NCI-H2029 treated with DMSO at 0.1 percent for 48 hours (cell line): ENCODE measurements around the gene MEAK7.
"Not testable (repeated sequence)": the region's sequence is repeated elsewhere in the genome, so short reads cannot be mapped to it uniquely, and the experiment has no call there.

Experiments
- DNase-seq: peaks from one replicate; lab custom pipeline; 2025; lab: John Stamatoyannopoulos, UW

MEAK7 gene

DNA sequence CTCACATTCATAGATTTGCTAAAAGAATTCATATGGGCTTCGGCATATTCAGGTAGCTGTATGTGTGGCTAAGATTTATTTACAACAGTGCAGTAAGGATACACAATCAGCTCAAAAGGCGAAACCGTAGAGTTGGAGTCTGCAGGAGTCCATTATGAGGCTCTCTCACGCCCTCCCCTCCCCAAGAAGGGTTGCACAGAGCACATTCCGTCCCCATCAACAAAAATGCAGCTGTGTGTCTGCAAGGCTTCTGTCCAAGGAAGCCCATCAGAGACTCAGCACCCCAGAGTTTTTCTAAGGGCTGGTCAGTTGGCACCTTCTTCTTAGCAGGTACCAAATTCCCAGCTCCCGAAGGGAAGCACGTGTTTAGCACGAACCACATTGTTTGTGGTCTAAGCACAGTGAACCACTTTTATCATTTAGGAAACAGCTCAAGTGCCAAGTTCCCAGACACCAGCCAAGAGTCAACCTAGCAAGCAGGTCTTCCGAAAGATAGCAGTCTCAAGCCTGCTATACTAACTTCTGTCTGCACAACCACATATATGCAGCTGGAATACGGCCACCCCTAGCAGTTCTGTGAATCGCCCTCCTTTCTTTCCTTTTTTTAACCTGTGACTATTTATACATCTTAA lies 28.5 kb upstream of the MEAK7 start:
- DNase-seq: no peak

DNA sequence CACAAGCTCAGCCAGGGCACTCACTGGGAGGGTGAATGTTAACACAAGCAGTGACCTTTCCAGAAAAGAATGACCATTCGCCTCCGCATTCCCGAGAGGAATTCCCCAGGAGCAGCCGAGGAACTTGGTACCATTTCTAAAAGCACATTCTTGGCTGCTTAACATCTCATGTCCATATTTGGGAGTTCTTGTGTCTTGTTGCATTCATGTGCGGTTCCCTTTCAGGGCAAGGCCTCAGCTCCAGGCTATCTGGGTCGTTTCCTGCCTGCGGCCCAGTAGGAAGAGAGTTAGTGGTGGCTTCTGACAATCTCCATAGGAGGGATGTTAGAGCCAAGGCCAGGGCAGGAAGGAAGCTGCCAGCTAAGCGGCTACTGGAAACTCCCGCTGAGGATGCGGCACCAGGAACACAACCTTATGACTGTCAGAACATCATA lies 27.8 kb upstream of the MEAK7 start:
- DNase-seq: no peak

DNA sequence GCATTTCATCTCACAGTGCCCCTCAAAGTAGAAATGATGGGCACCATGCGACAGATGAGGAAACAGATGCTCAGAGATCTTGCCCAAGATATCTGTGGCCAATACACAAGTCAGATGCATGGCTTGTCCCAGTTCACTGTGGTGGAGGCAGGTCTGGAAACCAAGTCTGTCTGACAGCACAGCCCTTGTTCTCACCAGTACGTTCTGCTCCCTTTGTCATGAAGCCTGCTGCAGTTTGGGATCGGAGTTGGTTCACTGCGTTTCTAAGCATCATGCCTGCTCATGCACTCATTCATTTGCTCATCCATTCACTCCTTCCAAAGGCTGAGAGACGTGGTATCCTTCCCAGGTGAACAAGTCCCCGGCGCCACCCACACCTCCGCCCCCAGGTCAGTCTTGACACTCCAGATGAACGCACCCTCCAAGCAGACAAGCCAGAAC lies 27.2 kb upstream of the MEAK7 start:
- no peak for DNase-seq

DNA sequence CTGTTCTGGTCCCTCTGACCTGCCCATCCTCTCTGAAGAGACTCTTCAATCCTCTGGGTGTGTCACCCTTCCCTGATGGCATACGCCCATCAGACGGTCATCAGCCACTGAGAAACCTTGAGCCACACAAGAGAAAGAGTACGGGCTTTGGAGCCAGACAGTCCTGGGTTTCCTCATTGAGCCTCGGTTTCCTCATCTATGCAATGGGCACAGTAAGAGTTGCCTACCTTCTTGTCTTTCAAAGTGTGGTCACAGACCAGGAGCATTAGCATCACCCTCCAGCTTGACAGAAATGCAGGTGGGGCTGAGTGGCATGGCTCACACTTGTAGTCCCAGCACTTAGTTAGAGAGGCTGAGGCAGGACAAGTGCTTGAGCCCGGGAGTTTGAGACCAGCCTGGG lies 26.1 kb upstream of the MEAK7 start:
- no peak for DNase-seq

DNA sequence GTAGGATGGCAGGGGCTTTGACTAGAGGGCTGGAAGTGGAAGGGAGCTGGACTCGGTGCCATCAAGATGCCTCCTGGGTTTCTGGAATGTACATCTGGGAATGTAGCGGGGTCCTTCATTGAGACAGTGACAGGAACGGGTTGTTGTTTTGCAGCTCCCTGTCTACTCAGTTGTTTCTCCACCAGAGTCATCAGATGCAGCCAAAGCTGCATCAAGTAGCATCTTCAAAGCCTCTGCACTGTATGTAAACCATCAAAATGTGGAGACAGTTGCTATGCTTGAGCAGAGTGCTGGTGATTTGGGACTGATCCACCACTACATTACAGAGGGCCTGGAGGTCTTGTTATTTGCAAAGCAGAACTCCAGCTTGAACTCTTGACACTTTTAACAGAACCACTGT lies 25.1 kb upstream of the MEAK7 start:
- DNase-seq: no peak

DNA sequence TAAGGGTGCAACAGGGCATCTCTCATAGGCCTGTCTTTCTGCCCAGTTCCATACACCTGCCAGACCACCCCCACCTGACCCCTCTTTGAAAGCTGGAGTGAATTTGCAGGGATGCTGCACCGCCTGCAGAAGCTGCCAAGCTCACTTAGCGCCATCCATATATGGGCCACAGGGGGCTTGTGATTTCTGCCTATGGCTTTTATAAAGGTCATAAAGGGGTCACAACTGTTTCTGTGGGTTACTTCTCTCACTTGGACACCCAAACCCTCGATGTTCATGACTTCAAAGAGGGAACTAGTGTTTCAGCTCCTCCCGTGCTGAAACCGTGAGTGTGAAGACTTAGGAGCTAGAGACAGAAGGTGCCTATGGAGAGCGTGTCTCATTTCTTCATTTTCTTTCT lies 23.9 kb upstream of the MEAK7 start:
- DNase-seq: no peak

DNA sequence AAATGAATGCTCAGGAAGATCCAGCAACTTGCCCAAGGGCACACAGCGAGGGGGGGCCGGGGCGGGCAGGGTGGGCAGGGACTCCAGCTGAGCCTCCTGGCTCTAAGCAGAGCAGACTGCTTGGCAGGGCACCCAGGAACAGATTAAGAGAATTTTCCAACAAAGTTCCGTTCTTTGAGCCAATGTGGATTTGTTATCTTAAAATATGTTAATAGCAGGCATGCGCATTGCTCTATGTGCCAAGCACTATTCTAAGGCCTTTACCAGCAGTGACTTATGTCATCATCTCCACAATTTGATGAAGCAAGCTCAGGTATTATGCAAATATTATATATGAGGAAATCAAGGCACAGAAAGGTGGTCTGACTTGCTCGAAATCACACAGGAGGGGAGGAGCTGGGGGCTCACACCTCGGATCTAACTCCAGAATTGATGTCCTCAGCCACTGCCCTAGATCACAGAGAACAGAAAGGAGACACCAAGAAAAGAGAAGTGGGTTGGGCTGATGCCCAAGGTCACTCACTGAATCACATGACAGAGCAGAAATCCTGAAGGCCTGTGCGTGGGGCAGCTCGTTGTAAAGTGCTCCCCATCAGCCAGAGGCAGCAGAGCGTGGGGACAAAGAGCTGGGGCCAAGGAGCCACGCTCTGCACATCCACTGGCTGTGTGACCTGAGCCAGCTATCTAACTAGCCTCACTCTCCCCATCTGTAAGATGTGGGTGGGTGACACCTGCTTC lies 23.2 kb upstream of the MEAK7 start:
- no peak for DNase-seq

DNA sequence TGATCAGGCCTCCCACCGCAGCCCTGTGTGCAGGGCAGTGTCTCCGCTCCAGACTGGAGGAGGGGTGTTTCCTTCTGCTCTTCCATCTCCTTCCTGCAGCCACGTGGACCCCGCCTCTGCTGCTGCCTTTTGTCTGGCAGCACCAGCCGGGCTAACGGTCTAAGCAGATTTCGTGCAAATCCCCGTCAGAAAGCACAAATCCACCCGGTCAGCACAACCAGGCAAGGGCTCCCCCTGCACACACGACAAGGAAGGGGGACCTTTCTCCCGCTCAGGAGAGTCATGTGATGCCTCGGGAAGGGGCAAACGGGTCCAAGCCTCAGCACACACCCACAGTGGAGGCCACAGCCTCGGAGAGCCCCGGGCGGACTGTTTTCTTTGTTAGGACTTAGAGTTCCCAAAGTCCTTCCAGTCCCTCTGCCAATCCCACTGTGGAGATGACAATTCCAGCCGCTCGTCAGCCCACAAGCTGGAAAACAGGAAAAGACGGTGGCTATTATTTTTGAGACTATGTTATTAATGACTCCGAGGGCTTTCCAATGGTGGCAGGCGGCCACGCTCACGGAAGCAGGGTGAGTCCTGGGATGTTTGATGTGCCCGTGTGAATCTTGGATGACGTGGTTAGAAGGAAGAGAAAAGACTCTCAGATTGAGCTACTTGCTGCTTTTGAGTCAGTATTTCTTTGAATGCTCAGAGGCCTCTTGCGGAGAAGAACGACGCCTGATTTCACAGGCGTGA lies 22.5 kb upstream of the MEAK7 start:
- no peak for DNase-seq

DNA sequence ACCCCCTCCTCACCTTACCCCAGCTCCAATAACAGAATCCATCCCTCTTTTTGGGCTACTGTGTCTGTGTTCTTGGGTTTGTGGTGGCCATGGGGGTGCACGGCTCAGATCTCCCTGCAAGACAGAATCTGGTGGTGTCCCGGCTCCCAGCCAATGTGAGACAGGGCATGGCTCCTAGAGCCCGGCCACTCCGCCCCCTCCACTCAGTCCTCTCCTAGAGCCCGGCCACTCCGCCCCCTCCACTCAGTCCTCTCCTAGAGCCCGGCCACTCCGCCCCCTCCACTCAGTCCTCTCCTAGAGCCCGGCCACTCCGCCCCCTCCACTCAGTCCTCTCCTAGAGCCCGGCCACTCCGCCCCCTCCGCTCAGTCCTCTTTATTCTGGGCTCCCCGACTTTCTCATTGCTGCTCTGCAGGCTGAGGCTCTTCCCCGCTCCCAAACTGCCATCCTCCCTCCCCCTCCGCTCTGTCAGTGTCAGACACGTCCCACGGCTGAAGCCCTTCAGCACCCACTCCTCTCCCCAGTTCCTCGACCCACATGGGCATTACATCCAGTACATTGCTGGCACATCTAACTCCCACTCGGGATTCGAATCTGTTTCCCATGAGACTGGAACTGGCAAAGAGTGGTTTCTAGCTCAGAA lies 20.6 kb upstream of the MEAK7 start:
- not testable (repeated sequence) for DNase-seq

DNA sequence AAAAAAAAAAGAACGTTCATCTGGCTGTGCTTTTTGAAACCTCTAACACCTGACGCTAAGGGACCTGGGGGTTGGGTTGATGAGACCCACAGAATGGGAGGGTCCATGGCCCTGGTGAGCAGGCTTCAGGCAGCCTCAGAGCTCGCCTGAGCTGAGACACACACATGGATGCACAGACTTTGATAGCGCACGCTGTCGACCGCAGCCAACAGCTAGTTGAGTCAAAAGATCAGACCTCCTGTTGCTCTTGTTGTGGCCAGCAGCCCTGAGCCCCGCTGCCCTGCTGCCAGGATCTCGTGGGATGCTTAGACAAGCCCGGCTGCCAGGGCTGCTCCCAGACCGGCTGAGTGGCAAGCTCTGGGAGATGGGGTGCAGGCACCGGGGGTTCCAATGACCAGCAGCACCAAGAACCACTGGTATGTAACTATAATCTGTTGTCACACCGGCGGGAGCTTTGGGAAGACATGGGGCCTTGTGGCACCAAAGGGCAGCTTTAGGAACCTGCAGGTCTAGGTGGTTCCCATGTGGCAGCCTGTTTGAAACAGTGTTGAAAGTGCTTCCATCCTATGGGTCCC lies 20.0 kb upstream of the MEAK7 start:
- no peak for DNase-seq

DNA sequence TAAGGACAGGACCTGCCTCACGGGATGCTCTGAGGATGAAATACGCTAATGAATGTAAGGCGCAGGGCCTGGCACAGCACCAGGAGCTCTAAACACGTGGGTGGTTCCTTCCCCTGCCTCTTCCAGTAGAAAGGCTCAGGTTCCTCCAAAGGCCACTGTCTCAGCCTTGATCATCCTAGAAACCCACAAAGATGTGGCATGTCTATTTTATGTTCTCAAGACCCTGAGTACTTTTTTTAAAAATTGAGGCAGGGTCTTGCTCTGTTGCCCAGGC lies 17.0 kb upstream of the MEAK7 start:
- no peak for DNase-seq

DNA sequence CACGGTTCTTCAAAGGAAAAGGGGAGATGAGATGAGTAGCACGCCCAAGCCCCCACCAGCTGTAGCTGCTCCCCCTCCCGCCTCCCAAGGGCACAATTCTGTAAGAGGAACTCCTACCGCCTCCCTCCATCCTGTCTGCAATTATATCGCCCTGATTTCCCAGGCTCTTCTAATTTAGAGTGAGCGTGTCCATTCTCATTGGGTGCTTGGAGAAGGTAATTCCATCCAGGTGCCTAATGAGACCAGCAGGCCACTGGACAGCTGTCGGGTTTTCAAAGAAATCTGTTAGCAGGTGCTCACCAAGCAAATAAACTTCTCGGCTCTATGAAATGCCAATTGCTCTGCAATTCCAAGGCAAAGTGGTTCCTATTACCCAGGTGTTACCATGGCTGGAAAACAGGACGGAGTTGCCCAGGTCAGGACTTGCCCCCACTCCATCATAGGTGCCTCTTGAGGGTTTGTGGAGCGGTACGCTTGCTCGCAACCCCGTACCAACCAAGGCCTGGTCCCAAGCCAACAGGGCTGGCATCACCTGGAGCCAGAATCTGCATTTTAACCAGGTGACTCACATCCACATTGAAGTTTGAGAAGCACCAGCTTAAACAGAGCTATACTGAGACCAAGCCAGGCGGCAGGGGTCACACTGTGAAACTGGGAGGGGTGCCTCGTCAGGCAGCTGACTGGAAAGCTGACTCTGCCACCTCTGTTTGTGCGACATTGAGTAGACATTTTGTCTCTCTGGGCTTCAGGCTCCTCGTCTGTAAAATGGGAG lies 16.5 kb upstream of the MEAK7 start:
- peak; percentile 52 for DNase-seq

DNA sequence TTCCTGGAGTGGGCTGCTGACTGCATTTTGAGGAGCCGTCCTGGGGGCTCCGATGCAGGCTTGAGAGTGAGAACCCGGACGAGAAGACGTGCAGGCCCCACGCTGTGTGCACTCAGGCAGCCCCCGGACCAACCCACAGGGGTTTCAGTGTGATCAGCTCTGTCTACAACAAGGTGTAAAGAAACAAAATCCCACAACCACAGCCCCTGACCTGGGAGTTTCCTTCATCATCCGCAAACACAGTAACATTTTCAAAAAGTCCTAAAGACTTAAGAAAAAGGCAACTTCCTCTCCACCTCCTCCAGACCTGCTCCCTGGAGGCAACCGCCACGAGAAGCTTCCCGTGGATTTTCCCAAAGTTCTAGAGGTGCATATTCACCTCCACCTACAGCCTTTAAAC lies 15.4 kb upstream of the MEAK7 start:
- DNase-seq: no peak

DNA sequence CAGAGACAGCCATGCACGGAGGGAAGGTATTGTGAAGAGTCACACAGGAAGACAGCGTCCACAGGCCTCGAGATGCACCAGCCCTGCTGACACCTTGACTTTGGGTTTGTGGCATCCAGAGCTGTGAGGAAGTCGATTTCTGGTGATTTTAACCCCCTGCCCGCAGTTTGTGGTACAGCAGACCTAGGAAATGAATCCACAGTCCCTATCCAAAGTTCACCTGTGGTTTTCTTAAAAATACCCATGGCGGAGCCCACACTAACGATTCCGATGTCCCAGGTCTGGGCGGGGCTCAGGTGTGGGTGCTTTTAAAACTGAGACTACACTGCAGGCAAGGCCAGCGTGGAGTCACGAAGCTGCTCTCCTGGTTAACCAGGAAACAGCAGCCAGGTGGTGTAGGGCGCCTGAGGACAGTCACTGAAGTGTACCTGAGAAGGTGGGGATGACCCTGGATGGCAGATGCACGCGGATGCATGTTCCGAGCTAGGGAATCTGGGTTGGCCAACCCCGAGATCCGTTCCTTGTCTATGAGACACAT lies 14.4 kb upstream of the MEAK7 start:
- peak; percentile 24 for DNase-seq

DNA sequence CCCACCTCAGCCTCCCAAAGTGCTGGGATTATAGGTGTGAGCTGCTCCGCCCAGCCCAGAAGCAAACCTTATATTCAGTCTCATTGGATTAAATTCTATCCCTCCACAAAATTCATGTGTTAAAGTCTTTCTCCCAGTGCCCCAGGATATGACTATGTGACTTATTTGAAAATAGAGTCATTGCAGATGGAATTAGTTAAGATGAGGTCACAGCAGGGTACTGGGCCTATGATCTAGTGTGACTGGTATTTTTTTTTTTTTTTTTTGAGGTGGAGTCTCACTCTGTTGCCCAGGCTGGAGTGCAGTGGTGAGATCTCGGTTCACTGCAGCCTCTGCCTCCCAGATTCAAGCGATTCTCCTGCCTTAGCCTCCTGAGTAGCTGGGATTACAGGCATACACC lies 13.8 kb upstream of the MEAK7 start:
- not testable (repeated sequence) for DNase-seq

DNA sequence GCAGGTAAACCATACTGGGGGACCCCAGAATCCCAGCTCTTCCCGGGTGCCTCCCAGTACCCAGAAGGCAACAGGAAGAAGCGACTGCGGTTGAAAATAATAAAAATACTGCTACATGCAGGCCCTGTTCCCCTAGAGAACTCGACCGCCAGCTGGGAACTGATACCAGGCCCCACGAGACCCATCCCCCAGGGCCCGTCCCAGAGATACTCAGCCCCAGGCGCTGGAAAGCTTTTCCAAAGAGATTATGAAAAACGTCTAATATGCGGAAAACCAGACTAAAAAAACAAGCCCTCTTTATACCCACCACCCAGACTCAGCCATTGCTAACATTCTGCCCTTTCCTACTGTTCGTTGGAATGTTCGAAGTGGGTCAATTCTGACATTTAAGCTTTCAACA lies 12.9 kb upstream of the MEAK7 start:
- DNase-seq: no peak

DNA sequence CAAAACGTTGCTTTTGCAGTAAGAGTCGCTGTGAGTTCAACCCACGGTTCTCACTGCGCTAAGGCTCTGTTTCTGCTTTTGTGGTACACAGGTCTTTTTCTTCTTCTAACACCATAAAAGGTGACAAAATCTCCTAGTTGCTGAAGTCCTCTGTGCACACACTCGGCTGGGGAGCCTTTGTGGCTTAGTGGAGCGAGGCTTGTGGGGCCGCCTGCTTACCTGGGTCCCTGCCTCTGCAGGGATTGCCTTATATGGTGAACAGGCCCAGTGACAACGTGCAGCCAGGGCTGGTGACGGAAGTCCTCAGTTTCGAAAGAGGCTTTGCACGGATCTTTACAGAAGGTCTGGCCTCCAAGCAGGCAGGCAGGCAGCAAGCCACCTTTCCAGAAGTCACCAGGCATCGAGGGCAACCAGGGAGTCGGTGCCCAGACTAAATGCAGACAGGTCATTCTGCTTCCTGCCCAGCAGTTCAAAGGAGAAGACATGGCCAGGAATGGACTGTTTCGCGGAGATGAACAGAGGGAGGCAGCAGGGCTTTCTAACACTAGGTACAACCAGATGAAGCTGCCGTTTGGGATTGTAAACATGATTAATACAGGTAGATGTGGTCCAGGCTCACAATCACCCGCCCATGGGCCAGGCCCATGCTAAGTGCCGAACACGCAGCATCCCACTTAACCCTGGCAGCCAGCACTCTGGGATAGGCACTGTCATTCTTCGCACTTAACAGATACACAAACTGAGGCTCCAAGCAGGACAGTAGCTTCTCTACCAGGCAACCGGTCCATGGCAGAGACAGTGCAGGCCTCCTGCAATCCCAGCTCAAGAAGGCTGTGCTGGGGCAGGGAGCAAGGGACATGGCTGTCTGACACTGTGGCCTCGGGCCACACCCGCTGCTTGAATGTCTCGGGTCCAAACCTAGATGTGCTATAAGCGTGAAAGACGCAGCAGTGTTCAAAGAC lies 10.7 kb upstream of the MEAK7 start:
- peak; percentile 12 for DNase-seq

DNA sequence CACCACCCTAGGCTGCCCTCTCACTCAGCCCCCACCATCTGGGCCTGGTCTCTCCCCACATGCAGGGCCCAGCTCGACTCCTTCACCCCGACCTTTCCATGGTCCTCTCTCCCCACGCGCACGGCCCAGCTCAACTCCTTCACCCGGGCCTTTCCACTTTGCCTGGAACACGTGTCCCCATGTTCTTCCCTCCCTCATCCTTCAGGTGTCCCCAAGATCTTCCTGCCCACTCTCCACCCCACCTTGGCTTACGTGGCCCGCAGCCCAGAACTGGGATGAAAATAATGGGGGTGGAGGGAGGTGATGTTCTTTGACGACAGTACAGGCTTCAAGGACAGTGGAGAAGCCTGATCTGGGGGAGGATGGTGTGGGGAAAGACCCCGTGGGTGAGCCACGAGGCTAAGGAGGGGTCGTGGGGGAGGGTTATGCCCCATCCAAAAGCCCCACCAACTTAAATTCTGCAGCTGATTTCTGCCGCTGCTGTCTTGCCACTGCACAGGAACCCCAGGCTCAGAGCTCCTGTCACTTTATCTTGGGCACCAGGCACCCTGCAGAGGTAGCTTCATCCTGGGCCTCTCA lies 9.9 kb upstream of the MEAK7 start:
- DNase-seq: no peak

DNA sequence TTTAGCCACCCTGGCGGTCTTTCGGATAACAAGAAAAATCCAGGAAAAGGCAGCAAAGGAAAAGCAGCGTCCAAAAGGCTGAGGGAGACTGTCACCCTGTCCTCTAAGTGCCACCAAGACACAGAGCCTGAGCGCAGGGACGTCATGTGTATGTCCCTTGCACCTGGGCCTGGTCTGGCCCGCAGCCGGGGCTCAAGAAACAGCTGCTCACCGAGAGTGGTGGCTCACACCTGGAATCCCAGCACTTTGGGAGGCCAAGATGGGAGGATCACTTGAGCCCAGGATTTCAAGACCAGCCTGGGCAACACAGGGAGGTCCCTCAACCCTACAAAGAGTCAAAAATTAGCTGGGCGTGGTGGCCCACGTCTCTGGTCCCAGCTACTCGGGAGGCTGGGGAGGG lies 9.2 kb upstream of the MEAK7 start:
- DNase-seq: no peak

DNA sequence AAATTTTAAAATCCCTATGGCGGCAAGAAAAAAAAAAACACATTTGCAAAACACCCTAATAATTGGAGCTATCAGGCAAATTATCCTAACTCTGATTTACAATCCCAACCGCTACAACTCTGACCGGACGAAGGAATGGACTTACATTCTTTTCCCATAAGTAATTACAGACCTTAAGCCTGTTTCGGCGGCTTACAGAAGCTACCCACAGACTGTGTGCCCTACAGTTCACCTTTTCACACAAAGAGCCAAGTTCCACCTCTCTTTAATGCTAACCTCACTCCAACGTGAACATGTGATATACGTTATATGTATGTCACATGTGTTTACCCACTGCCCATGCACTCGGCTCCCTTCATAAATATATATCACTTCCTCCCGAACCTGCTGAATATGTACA lies 8.7 kb upstream of the MEAK7 start:
- DNase-seq: no peak
